ENCODE results near the gene CLEC4G.
"Not testable (repeated sequence)": the region's sequence is repeated elsewhere in the genome, so short reads cannot be mapped to it uniquely, and the experiment has no call there.

CLEC4G gene

GRCh38 chr19:7746306-7746705, 14.4 kb upstream of the CLEC4G start:
- not testable (repeated sequence) for DNase-seq

GRCh38 chr19:7744871-7745650, 13.2 kb upstream of the CLEC4G start:
- no peak for DNase-seq

GRCh38 chr19:7744199-7744786, 12.4 kb upstream of the CLEC4G start:
- no peak for DNase-seq

GRCh38 chr19:7743425-7743841, 11.5 kb upstream of the CLEC4G start:
- DNase-seq, result no peak

GRCh38 chr19:7742991-7743390, 11.1 kb upstream of the CLEC4G start:
- DNase-seq, result no peak

- DNase-seq, result no peak
Observed at GRCh38 chr19:7742575-7742974, 10.7 kb upstream of the CLEC4G start.

GRCh38 chr19:7740682-7741054, 8.8 kb upstream of the CLEC4G start:
- no peak for DNase-seq

GRCh38 chr19:7739801-7740681, 8.1 kb upstream of the CLEC4G start:
- no peak for DNase-seq

- DNase-seq, result no peak
Observed at GRCh38 chr19:7739211-7739755, 7.4 kb upstream of the CLEC4G start.

- DNase-seq, result no peak
Observed at GRCh38 chr19:7738023-7738422, 6.1 kb upstream of the CLEC4G start.

GRCh38 chr19:7737215-7737614, 5.3 kb upstream of the CLEC4G start:
- DNase-seq, result no peak

GRCh38 chr19:7736148-7736547, 4.2 kb upstream of the CLEC4G start:
- no peak for DNase-seq

GRCh38 chr19:7734220-7735203, 2.6 kb upstream of the CLEC4G start:
- no peak for DNase-seq

- no peak for DNase-seq
Observed at GRCh38 chr19:7733376-7733775, 1.5 kb upstream of the CLEC4G start.

GRCh38 chr19:7731615-7732014, 295 bp downstream of the CLEC4G start:
- no peak for DNase-seq

GRCh38 chr19:7731218-7731595, 703 bp downstream of the CLEC4G start:
- DNase-seq, result no peak

- DNase-seq, result no peak
Observed at GRCh38 chr19:7730286-7731217, 1.4 kb downstream of the CLEC4G start.

GRCh38 chr19:7729831-7730285, 2.1 kb downstream of the CLEC4G start:
- peak in 2 of 3 experiments; percentile 14 to 33 for DNase-seq

- DNase-seq, result peak in 2 of 3 experiments; percentile 12 to 14
Observed at GRCh38 chr19:7729211-7729610, 2.7 kb downstream of the CLEC4G start.

GRCh38 chr19:7725791-7726190, 6.1 kb downstream of the CLEC4G start:
- DNase-seq, result no peak

GRCh38 chr19:7722231-7722651, 9.7 kb downstream of the CLEC4G start:
- DNase-seq, result peak in 2 of 3 experiments; percentile 42 to 82
